SKM-1 (cell line): ENCODE data around the gene STX7.

ENCODE experiments used
- DNase-seq: peaks from one replicate; lab custom pipeline; 2025; ENCODE audit not compliant: unreplicated experiment; lab: John Stamatoyannopoulos, UW

STX7 gene

GRCh38 chr6:132506869-132507808 lies 5.8 kb downstream of the STX7 start:
- DNase-seq, result no peak

GRCh38 chr6:132506461-132506860 lies 6.5 kb downstream of the STX7 start:
- DNase-seq, result no peak

GRCh38 chr6:132505158-132505557 lies 7.8 kb downstream of the STX7 start:
- no peak for DNase-seq

DNA sequence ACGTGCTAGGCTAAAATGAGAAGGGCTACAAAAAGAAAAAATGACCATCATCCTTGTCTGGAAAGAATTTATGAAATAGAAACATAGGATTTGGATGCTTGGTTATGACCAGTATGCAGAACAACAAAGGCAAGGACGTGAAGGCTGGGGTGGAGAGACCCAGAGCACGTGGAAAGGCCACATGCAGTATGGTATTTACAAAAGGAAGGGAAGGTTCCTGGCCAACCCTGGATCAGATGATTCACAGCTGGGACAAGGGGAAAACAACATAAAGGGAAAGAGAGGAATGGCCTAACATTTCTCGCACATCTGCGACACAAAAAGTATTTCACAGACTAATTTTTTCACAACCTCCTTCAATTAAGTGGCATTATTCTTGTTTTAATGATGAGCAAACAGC lies 8.2 kb downstream of the STX7 start:
- DNase-seq, result no peak

DNA sequence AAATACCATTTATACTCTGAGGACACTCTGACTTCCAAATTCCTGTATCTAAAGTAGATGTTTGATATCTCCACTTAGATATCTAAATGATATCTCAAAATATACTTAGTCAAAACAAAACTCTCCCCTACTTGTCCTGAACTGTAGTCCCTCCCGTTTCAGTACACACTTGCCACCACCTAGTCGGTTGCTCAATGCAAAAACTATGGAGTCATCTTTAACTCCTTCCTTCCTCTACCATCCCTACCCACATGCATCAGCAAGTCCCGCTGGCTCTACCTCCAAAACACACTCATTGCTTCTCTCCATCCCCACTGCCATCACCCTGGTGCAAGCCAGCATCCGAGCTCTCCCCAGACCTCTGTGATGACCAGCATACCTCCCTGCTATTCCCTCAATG lies 13.2 kb downstream of the STX7 start:
- DNase-seq, result peak; percentile 4

DNA sequence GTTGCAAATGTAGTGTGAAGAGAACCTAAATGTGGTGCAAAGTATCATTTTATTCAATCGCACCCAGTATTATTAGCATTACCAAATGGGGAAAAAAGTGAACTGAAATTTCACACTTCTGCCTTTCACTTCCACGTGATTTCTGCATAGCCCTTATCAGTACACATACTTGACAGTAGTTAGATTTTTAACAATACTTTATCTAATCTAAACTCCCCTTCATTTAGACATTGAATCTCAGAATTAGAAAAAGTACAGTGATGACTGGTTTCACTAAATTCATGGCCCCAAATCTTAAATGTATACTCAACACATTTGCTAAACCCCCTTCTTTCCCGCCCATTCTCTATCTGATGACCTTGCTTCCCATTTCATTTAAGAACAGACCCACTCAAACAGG lies 14.3 kb downstream of the STX7 start:
- DNase-seq, result no peak

- DNase-seq, result no peak
These were observed 16.3 kb downstream of the STX7 start for GRCh38 chr6:132496519-132497180.

DNA sequence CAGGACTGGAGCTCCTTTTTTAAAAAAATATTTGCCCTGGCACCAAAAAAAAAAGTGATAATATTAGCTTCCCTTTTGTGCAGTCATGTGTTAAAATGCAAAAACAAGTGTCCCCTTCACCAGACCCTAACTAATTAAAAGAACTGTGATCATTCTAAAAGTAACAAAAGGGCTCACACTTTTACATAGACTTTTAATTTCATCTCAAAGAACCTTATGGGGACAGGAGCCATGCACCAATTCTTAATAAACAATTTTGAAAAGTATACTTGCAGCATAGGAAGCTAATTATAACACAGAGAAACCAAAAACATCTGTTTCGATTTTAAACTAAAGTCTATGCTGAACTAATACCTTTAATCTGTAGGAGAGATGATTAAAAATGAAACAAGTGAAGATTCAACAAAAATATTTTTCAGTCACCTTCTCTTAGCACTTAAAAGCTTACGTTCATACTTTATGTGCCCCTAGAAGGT lies 17.3 kb downstream of the STX7 start:
- DNase-seq, result no peak

DNA sequence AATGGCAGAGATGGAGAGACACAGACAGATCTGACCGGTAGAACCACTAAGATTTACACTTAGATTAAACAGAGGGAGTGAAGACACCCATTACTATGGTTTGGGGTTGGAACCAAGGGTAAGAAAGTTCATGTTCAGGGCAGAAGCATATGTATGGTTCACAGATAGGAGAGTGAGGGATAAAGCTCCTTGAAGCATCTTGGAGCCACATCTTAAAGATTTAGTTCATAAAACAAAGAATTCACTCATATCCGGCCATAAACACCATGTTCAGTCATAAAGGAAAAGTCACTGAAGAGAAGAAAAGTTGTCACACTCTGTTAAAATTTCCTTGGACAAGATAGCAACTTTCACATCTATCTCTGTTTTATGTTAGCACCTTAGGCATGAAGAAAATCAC lies 18.0 kb downstream of the STX7 start:
- no peak for DNase-seq

DNA sequence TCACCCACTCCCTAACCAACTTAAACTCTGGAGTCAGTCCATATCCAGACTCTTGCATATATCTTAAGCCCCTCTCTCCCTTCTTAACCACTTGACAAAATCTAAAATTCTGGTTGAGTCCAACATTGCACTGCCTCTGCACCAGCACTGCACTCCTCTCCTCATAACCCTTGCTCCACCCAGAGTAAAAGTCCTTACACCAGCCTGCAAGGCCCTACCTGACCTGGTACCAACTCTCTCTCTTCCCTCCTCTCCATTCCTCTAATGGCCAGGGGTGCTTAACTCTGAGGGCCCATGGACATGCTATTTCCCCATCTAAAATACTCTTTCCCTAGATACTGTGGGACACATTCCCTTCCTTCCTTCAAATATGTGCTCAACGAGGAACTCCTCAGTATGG lies 21.0 kb downstream of the STX7 start:
- DNase-seq, result no peak

GRCh38 chr6:132491303-132491702 lies 21.6 kb downstream of the STX7 start:
- DNase-seq, result no peak

- DNase-seq, result no peak
These were observed 22.3 kb downstream of the STX7 start for GRCh38 chr6:132490478-132491204.

DNA sequence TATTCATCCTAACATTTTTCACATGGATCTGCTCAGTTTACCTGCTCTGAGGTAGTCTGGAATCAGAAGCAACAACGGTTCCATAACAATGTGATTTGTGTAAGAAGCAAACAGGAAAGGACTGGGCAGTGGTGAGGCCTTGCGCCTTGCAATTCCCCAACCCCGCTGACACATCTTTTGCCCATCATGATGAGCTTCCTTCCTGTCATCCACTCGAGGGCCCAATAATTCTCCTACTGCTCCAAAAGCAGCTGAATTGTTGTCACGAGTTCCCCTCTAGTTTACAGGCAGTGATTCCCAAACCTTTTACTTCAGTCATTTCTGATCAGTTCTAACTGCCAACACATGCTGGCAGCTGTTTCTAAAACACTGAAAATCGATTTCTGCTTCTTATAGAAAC lies 22.9 kb downstream of the STX7 start:
- DNase-seq, result no peak

GRCh38 chr6:132489376-132489775 lies 23.5 kb downstream of the STX7 start:
- DNase-seq, result no peak

GRCh38 chr6:132487762-132488161 lies 25.2 kb downstream of the STX7 start:
- DNase-seq, result no peak

- no peak for DNase-seq
These were observed 28.3 kb downstream of the STX7 start for GRCh38 chr6:132484680-132485018.

- peak; percentile 44 for DNase-seq
These were observed 28.9 kb downstream of the STX7 start for GRCh38 chr6:132483779-132484679.

DNA sequence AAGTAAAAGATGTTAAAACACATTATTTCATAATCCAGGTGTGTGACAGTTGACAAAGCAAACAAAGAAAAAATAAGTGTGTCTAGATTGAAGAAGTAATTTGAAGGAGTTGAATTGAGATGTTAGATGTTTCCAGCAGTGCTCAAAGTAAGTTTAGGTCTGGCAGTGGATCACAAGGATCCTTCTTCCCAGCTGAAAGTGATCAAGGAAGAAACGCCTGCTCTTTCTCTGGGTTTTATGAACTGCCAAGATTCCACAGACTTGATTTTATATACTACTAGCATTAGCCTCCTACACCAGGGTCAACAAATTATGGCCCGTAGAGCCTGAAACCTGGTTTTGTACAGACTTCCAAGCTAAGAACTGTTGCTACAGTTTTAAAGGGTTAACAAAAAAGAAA lies 30.3 kb downstream of the STX7 start:
- DNase-seq, result no peak

GRCh38 chr6:132481189-132481588 lies 31.7 kb downstream of the STX7 start:
- no peak for DNase-seq

GRCh38 chr6:132479131-132479530 lies 33.8 kb downstream of the STX7 start:
- no peak for DNase-seq

DNA sequence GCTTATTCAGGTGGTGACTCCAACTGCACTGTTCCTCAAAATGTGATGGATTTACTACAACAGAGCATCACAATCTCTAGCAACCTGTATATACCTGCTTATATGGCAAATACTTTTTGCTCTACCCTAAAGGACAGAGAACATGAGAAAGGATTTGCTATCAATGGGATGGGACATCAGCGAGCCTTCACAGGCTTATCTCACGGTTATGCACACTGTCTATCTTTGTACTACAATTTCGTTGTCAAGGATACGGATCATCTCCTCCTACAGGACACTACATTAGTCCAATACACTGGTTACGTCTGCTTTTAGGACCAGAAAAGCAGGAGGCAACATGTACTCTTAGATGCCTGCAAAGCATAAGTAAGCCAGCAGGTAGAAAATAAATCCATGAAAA lies 34.2 kb downstream of the STX7 start:
- DNase-seq, result no peak
